Neuron (in vitro differentiated cells): ENCODE measurements around the gene FAM107B.

ENCODE experiments used
- H2AFZ ChIP-seq: one replicate; pipeline ENCODE4 v1.6.1; 2013; ENCODE audit warnings: low read depth, mild to moderate bottlenecking, inconsistent platforms, low read length, moderate library complexity
- H3K27me3 ChIP-seq: one replicate; pipeline ENCODE4 v1.6.1; 2013; ENCODE audit warnings: low read length; ENCODE audit not compliant: insufficient read depth
- H3K36me3 ChIP-seq: one replicate; pipeline ENCODE4 v1.6.1; 2013; ENCODE audit warnings: low read length; ENCODE audit not compliant: insufficient read depth
- H3K4me1 ChIP-seq: one replicate; pipeline ENCODE4 v1.6.1; 2013; ENCODE audit warnings: low read length; ENCODE audit not compliant: insufficient read depth
- H3K4me3 ChIP-seq: 2 replicates; pipeline ENCODE4 v1.5.1; 2013; ENCODE audit warnings: mild to moderate bottlenecking, low read length, moderate library complexity
- H3K9me3 ChIP-seq: one replicate; pipeline ENCODE4 v1.6.1; 2013; ENCODE audit warnings: low read length

The FAM107B gene

DNA sequence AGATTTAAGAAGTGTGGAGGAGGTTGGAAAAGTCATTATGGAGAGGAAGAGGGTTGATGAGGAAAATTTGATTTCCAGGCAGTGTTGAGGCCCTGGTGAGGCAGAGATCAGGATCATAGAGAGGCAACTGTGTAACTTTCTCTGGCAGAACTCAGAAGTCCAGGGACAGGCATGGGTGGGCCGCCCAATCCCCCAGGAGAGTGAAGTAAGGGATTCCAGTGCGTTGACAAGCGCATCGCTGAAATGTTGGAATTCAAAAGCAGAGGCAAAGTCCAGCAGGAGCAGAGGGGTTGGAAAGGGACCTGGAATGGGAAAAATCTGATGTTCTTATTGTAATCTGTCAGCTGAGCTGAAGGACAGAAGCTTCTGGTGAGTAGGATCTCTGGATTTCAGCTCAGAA, 207.3 kb downstream of the FAM107B start:
- Histone ChIP-seq H3K9me3 (peaks cover 10% of the 10 kb centered on the region), H2AFZ (no peak overlapping the region), H3K36me3 (peaks cover 14% of the 10 kb centered on the region), H3K4me1 (peaks cover 15% of the 10 kb centered on the region), H3K4me3 (no peak overlapping the region), H3K27me3 (no peaks in the 10 kb centered on the region)

GRCh38 chr10:14566498-14566897, 208.2 kb downstream of the FAM107B start:
- Histone ChIP-seq H3K9me3 (peaks cover 10% of the 10 kb centered on the region), H3K27me3 (no peaks in the 10 kb centered on the region), H3K4me3 (no peak overlapping the region), H3K36me3 (peaks cover 14% of the 10 kb centered on the region), H3K4me1 (peaks cover 18% of the 10 kb centered on the region), H2AFZ (no peak overlapping the region)

DNA sequence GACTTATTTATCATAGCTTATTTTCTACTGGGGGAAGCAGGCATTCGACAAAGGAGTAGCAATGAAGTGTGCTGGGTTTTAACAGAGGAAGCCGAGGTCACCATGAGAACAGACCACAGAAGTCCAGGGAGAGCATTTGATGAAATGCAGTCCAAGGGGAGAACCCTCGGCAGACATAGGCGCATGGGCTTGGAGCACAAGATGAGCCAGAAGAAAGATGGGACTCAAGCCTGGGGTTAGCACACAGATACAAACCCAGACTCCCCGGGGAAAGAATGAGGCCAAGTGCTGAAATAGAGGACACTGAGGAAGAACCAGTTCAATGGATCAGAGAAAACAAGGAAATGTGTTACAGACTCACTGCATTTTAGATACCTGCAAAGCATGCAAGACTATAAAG, 209.5 kb downstream of the FAM107B start:
- peaks cover 18% of the 10 kb centered on the region for H3K4me1 ChIP-seq
- H3K9me3 ChIP-seq: peaks cover 12% of the 10 kb centered on the region
- no peak overlapping the region for H2AFZ ChIP-seq
- H3K4me3 ChIP-seq: no peak overlapping the region
- H3K27me3 ChIP-seq: no peaks in the 10 kb centered on the region
- peaks cover 12% of the 10 kb centered on the region for H3K36me3 ChIP-seq

GRCh38 chr10:14564268-14564744, 210.4 kb downstream of the FAM107B start:
- H3K9me3 ChIP-seq: peaks cover 13% of the 10 kb centered on the region
- H3K4me3 ChIP-seq: no peak overlapping the region
- peaks cover 12% of the 10 kb centered on the region for H3K36me3 ChIP-seq
- H3K4me1 ChIP-seq: peaks cover 18% of the 10 kb centered on the region
- no peak overlapping the region for H2AFZ ChIP-seq
- H3K27me3 ChIP-seq: no peaks in the 10 kb centered on the region

DNA sequence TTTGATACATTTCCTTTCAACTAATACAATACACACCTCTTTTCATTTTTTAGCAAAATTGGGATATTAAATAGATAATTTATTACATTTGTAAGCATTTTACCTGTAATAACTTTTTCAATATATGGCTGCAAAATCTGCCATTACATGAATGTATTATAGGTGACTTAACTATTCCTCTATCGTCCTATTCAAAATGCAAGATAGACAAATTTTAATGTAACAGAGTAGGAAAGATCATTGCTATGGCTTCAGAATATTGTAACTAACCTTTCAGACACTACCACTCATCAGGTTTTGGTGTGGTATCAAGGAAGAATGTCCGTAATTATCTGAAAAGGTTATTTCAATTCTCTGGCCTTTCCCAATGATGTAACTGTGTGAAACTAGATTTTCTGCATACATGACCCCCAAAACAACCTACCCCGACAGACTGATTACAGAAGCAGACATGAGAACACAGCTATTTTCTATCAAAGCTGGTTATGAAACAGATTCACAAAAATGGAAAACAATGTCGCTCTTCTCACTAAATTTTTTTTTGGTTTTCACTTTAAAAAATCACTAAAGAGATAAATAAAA, 211.2 kb downstream of the FAM107B start:
- peaks cover 18% of the 10 kb centered on the region for H3K4me1 ChIP-seq
- peaks cover 12% of the 10 kb centered on the region for H3K9me3 ChIP-seq
- H3K27me3 ChIP-seq: no peaks in the 10 kb centered on the region
- H2AFZ ChIP-seq: no peak overlapping the region
- H3K4me3 ChIP-seq: no peak overlapping the region
- peaks cover 9% of the 10 kb centered on the region for H3K36me3 ChIP-seq

- Histone ChIP-seq H3K27me3 (no peaks in the 10 kb centered on the region), H3K4me3 (no peak overlapping the region), H3K4me1 (peaks cover 18% of the 10 kb centered on the region), H3K9me3 (peaks cover 9% of the 10 kb centered on the region), H2AFZ (no peak overlapping the region), H3K36me3 (peaks cover 5% of the 10 kb centered on the region)
Measured at GRCh38 chr10:14563076-14563336, 211.7 kb downstream of the FAM107B start.

DNA sequence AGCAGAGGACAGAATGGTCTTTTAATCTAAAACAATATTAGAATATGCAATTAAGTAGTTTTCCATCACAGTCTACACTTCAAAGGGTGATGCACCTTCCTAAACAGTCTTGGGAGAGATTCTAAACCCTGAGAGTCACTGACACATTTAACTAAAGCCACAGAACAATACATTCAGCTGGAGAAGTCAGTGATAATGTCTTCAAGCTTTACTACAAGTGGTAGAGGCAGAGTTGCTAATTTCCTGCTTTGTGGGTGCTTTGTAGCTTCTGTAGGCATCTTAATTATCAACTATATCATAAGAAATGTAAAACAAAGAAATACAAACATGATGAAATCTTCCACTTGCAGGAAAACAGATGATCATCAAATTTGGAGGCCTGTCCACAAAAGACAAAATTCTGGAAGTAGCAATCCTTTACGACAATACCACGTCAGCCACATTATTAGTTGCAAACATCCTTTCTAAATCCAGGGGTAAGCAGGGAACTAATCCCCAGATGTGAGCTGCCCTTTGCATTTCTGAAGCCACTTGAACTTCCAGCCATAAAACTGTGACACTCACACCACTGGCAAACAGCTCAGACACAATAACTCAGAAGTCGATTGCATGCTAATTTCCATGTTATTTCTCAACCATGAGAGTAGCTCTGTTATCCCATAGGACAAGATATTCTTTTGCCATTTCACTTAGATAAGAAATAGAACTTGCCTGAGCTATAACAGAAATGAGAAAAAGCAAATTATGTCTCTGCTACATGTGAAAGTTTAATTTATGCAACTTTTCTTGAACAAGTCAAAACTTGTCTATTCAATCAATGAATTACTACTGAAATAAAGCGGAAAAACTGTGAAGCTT, 212.2 kb downstream of the FAM107B start:
- H3K4me3 ChIP-seq: no peak overlapping the region
- peaks cover 18% of the 10 kb centered on the region for H3K4me1 ChIP-seq
- H3K27me3 ChIP-seq: no peaks in the 10 kb centered on the region
- no peaks in the 10 kb centered on the region for H3K36me3 ChIP-seq
- no peak overlapping the region for H2AFZ ChIP-seq
- H3K9me3 ChIP-seq: peaks cover 8% of the 10 kb centered on the region

GRCh38 chr10:14560791-14561765, 213.6 kb downstream of the FAM107B start:
- Histone ChIP-seq H2AFZ (no peak overlapping the region), H3K27me3 (no peaks in the 10 kb centered on the region), H3K4me3 (no peak overlapping the region), H3K9me3 (peaks cover 4% of the 10 kb centered on the region), H3K36me3 (no peaks in the 10 kb centered on the region), H3K4me1 (peaks cover 23% of the 10 kb centered on the region)

DNA sequence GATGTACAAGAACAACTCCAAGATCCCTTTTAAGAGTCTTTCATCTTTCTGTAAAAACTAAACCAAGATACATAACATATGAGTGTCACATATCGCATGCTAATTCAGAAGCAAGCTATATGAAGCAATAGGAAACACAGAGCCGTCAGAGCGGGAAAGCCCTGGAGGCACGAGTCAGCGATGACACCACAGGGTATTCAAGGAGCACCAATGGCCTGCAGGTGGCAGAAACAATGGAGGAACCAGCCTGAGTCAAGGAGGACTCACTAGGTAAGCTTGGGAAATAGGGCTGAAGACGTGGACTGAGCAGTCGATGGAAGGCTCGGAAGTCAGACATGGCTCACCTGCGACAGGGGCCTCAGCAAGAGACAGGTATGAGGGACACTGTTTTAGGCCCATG, 214.4 kb downstream of the FAM107B start:
- Histone ChIP-seq H3K27me3 (no peaks in the 10 kb centered on the region), H3K9me3 (peaks cover 3% of the 10 kb centered on the region), H2AFZ (no peak overlapping the region), H3K4me3 (no peak overlapping the region), H3K36me3 (no peaks in the 10 kb centered on the region), H3K4me1 (peaks cover 29% of the 10 kb centered on the region)

DNA sequence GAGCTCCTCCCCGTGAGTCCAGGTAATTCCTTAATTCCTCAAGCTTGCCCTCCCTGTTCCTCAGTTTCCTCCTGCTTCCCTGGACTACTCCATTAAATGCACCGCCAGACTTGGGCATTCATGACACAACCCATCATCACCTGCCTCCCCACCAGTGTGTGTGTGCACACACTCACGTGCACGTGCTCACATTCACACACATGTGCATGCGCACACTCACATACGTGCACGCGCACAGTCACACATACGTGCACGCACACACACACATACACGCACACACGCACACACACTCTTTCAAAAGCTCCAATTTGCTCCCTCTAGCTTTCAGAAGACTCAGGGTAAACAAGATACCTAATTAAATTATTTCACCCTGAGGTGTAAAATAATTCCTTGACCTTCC, 216.7 kb downstream of the FAM107B start:
- Histone ChIP-seq H3K4me3 (no peak overlapping the region), H3K4me1 (peaks cover 20% of the 10 kb centered on the region), H3K36me3 (no peaks in the 10 kb centered on the region), H3K9me3 (peaks cover 3% of the 10 kb centered on the region), H3K27me3 (no peaks in the 10 kb centered on the region), H2AFZ (no peak overlapping the region)

DNA sequence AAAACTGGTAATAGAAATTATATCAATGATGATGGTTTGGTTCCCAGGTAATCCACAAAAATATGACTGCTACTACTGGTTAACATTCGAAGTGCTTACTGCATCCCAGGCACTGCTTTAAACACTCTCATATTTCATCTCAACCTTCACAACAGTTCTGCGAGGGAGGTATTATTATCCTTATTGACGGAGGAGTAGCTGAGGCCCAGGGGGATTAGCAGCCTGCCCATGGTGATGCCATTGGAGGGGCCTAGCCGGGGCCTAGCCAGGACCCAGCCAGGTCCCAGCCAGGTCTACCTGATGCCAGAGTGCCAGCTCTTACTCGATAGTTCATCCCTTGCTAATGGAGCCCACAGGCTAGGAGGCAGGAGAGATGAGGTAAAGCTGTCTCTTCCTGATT, 217.1 kb downstream of the FAM107B start:
- H2AFZ ChIP-seq: no peak overlapping the region
- peaks cover 16% of the 10 kb centered on the region for H3K4me1 ChIP-seq
- H3K36me3 ChIP-seq: no peaks in the 10 kb centered on the region
- peaks cover 3% of the 10 kb centered on the region for H3K9me3 ChIP-seq
- no peaks in the 10 kb centered on the region for H3K27me3 ChIP-seq
- no peak overlapping the region for H3K4me3 ChIP-seq

- H3K9me3 ChIP-seq: peaks cover 5% of the 10 kb centered on the region
- H3K27me3 ChIP-seq: no peaks in the 10 kb centered on the region
- peaks cover 11% of the 10 kb centered on the region for H3K4me1 ChIP-seq
- no peak overlapping the region for H2AFZ ChIP-seq
- no peak overlapping the region for H3K4me3 ChIP-seq
- no peaks in the 10 kb centered on the region for H3K36me3 ChIP-seq
Measured at GRCh38 chr10:14556285-14556956, 218.3 kb downstream of the FAM107B start.
